Natural killer cell (primary cell): ENCODE measurements around the gene PPP1R14C. TPM values are rescaled to one million over a fixed set of nuclear protein-coding genes. Genes with fewer than 3 reads are reported as not detected.
"Not testable (repeated sequence)": the region's sequence is repeated elsewhere in the genome, so short reads cannot be mapped to it uniquely, and the experiment has no call there.

Source experiments
- ATAC-seq, 3 donors: fragments of 150-1000 bp in 2 of 3; fragments of 200-7000 bp in 1 of 3; cut with Tn5 transposase; 1 replicate in 1 of 3; 2 replicates in 2 of 3; pipeline ENCODE4 v1.10.0; 2021; ENCODE audit warnings: mild to moderate bottlenecking in 2 of 3, moderate library complexity in 2 of 3
- DNase-seq, 2 donors: peaks; one replicate each; pipeline versions ENCODE4 v3.0.0 to v3.0.0-alpha.2; 2013 to 2021; ENCODE audit warnings: mixed read lengths in 1 of 2
- H3K27ac ChIP-seq: one replicate; pipeline ENCODE4 v1.5.1; 2013; ENCODE audit warnings: mild to moderate bottlenecking, low read length
- H3K27me3 ChIP-seq: one replicate; pipeline ENCODE4 v1.6.1; 2013; ENCODE audit warnings: low read length; ENCODE audit not compliant: control insufficient read depth, insufficient read depth
- H3K36me3 ChIP-seq: one replicate; pipeline ENCODE4 v1.6.1; 2013; ENCODE audit warnings: low read length; ENCODE audit not compliant: control insufficient read depth, insufficient read depth
- H3K4me1 ChIP-seq: one replicate; pipeline ENCODE4 v1.6.1; 2013; ENCODE audit warnings: low read length; ENCODE audit not compliant: control insufficient read depth, insufficient read depth
- H3K4me3 ChIP-seq: one replicate; pipeline ENCODE4 v1.5.1; 2013; ENCODE audit warnings: low read length
- H3K9me3 ChIP-seq: one replicate; pipeline ENCODE4 v1.6.1; 2013; ENCODE audit warnings: low read length; ENCODE audit not compliant: control insufficient read depth, insufficient read depth
- H3K27ac Mint-ChIP-seq, 2 donors: one replicate each; pipeline ENCODE4 v1.8.0; 2022; ENCODE audit warnings: mild to moderate bottlenecking in 2 of 2, mixed read lengths in 2 of 2, moderate library complexity in 1 of 2
- H3K27me3 Mint-ChIP-seq, 2 donors: one replicate each; pipeline ENCODE4 v1.8.0; 2022; ENCODE audit warnings: low read depth in 2 of 2, mixed read lengths in 2 of 2
- H3K36me3 Mint-ChIP-seq: one replicate; pipeline ENCODE4 v1.8.0; 2022; ENCODE audit warnings: mixed read lengths
- H3K4me1 Mint-ChIP-seq, 2 donors: one replicate each; pipeline ENCODE4 v1.8.0; 2022; ENCODE audit warnings: mixed read lengths in 2 of 2
- H3K4me3 Mint-ChIP-seq: one replicate; pipeline ENCODE4 v1.8.0; 2022; ENCODE audit warnings: mild to moderate bottlenecking, moderate library complexity, mixed read lengths
- H3K9me3 Mint-ChIP-seq, 2 donors: one replicate each; pipeline ENCODE4 v1.8.0; 2022; ENCODE audit warnings: mixed read lengths in 2 of 2
- CTCF ChIP-seq: fragments of 200-600 bp; IDR thresholded peaks from one replicate; pipeline ENCODE4 v1.8.0; 2022; ENCODE audit warnings: antibody characterized with exemption
- WGBS: methylation state at CpG from one replicate; pipeline ENCODE4 v1.1.7; 2013; ENCODE audit warnings: missing lambda C conversion rate; ENCODE audit not compliant: insufficient coverage; 5-methylcytosine and 5-hydroxymethylcytosine counted together
- intact Hi-C: fragments of 100-400 bp; cut with micrococcal nuclease; formaldehyde crosslinking; loops from one replicate; pipeline ENCODE4 v1.14.2; 2022
- total RNA-seq, 4 donors: library from RNA; stranded (reverse); fragments of 120-200 nt in 1 of 4; gene quantifications; one replicate each; pipeline versions ENCODE4 v1.2.3 to v1.2.4, GENCODE V29; 2013 to 2022

PPP1R14C gene
- total RNA-seq, 3 donors from 2014 or later (not counting 1 experiment from before 2014, with no cell fraction given), result not detected

DNA sequence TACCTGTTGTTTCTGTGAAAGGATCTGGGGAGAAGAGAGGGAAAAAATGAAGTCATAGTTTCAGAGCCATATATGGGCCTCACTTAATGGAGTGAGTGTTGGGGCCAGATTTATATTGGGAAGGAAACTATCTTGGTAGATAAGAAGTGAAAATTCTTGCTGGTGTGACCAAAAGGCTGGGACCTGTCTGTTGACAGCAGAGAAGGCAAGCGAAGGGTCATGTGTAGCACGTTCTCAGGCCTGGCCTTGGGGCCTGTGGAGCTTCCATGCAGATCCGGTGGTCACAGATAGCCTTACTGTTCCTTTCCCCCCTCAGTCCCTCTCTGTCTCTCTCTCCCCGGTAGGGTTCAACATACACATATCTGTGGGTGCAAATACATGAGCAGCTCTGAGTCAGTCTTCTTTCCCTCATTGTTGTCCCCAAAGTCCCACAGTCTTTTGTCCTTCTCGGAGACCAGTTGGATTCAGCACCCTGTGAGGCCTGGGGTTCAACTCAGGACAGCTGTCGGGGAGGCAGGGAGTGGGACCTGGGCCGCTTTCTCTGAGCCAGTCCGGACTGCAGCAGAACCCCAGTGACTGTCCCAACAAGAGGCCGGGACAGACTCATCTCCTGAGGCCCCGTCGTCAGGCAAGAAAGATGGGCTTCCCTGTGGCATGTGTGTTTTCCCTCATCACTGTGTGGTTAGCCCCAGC, 34.6 kb downstream of the PPP1R14C start:
- no peak overlapping the region for H3K27ac ChIP-seq
- H3K4me3 Mint-ChIP-seq, result no peak overlapping the region
- ATAC-seq, result no peak
- H3K36me3 ChIP-seq, result no peaks in the 10 kb centered on the region
- intact Hi-C loops, result no loop called here
- H3K9me3 ChIP-seq, result no peaks in the 10 kb centered on the region
- no peaks in the 10 kb centered on the region for H3K27me3 Mint-ChIP-seq
- peaks cover 9 to 10% of the 10 kb centered on the region in 2 donors for H3K4me1 Mint-ChIP-seq
- WGBS, result 94% methylated on average over 11 of the region's 11 CpGs
- H3K9me3 Mint-ChIP-seq, result no peaks in the 10 kb centered on the region
- peaks cover 3% of the 10 kb centered on the region for H3K4me1 ChIP-seq
- H3K27me3 ChIP-seq, result no peaks in the 10 kb centered on the region
- no peak overlapping the region for H3K27ac Mint-ChIP-seq
- DNase-seq, result no peak
- H3K4me3 ChIP-seq, result no peak overlapping the region
- no peaks in the 10 kb centered on the region for H3K36me3 Mint-ChIP-seq
- no peak for TF ChIP-seq CTCF

DNA sequence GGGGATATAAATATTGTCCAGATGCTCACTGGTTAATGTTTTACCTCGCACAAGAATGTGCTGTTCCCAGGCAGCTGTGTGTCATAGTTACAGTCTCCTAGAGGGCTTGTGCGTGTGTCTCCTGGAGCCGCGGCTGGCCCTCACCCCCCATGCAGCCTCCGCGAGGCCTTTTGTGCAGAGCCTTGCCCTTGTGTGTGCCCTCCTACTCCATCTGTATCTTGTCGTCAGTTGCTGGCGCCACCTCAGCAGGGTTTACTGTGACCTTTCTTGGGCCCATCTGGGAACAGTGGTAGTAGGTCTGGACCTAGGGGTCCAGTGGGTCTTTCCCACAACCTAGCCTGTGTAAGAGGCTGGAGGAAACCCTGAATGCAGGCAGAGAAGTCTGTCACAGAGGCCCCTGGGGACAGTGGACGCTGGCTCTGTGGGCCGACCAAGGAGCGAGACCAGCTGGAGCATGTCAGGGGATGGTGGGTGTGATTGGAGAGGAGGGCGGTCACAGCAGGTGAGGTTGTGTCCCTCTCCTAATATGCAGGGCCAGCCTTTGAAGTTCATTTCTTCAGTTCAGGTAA, 35.2 kb downstream of the PPP1R14C start:
- Mint-ChIP-seq H3K27ac (no peak overlapping the region), H3K36me3 (no peaks in the 10 kb centered on the region), H3K9me3 (no peaks in the 10 kb centered on the region), H3K27me3 (no peaks in the 10 kb centered on the region), H3K4me3 (no peak overlapping the region), H3K4me1 (peaks cover 9 to 10% of the 10 kb centered on the region in 2 donors)
- Histone ChIP-seq H3K9me3 (no peaks in the 10 kb centered on the region), H3K36me3 (no peaks in the 10 kb centered on the region), H3K4me1 (peaks cover 3% of the 10 kb centered on the region), H3K4me3 (no peak overlapping the region), H3K27me3 (no peaks in the 10 kb centered on the region), H3K27ac (no peak overlapping the region)
- TF ChIP-seq CTCF, result no peak
- ATAC-seq, result no peak
- no peak for DNase-seq
- intact Hi-C loops, result no loop called here
- WGBS, result 84% methylated on average over 11 of the region's 12 CpGs

DNA sequence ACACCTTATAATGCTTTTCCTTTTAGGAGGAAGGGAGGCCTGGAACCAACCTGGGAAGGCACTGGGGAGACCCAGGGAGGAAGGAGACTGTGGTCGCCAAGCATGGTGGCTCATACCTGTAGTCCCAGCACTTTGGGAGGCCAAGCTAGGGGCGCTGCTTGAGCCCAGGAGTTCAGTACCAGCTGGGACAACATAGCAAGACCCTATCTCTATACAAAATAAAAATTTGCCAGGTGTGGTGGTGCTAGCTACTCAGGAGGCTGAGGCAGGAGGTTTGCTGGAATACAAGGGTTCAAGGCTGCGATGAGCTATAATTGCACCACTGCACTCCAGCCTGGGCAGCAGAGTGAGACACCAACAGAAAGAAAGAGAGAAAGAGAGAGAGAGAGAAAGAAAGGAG, 36.2 kb downstream of the PPP1R14C start:
- H3K4me1 Mint-ChIP-seq, result peaks cover 9 to 10% of the 10 kb centered on the region in 2 donors
- no peak overlapping the region for H3K27ac Mint-ChIP-seq
- DNase-seq, result no peak
- ATAC-seq, result no peak
- WGBS, result 97% methylated on average over 3 of the region's 3 CpGs
- H3K9me3 ChIP-seq, result no peaks in the 10 kb centered on the region
- no peaks in the 10 kb centered on the region for H3K9me3 Mint-ChIP-seq
- H3K36me3 Mint-ChIP-seq, result no peaks in the 10 kb centered on the region
- H3K27me3 Mint-ChIP-seq, result peaks cover 0 to 5% of the 10 kb centered on the region in 2 donors
- no peak overlapping the region for H3K27ac ChIP-seq
- H3K4me3 ChIP-seq, result no peak overlapping the region
- H3K27me3 ChIP-seq, result no peaks in the 10 kb centered on the region
- H3K4me3 Mint-ChIP-seq, result no peak overlapping the region
- no peaks in the 10 kb centered on the region for H3K36me3 ChIP-seq
- intact Hi-C loops, result no loop called here
- no peak for TF ChIP-seq CTCF
- peaks cover 3% of the 10 kb centered on the region for H3K4me1 ChIP-seq

DNA sequence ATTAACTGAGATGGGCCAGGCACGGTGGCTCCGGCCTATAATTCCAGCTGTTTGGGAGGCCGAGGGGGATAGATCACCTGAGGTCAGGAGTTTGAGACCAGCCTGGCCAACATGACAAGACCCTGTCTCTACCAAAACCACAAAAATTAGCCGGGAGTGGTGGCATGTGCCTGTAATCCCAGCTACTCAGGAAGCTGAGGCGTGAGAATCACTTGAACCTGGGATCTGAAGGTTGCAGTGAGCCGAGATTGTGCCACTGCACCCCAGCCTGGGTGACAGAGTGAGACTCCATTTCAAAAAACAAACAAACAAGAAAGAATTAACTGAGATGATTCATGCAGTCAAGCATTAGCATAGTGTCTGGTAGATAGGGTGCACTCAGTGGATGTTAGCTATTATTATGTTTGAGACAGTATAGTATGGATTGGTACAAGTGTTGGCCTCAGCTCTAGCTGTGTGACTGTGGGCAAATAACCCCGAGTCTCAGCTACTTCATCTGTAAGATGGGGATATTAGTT, 37.1 kb downstream of the PPP1R14C start:
- H3K36me3 ChIP-seq, H3K4me1 ChIP-seq, DNase-seq, H3K4me3 ChIP-seq, H3K9me3 Mint-ChIP-seq, H3K27ac ChIP-seq, H3K9me3 ChIP-seq, intact Hi-C loops, ATAC-seq, H3K36me3 Mint-ChIP-seq, H3K27me3 ChIP-seq, H3K4me3 Mint-ChIP-seq: not testable (repeated sequence)
- Mint-ChIP-seq H3K27me3 (peaks cover 2 to 12% of the 10 kb centered on the region in 2 donors), H3K27ac (peak overlapping the region in 1 of 2 donors; percentile 29), H3K4me1 (peaks cover 9 to 10% of the 10 kb centered on the region in 2 donors)
- 76% methylated on average over 7 of the region's 7 CpGs for WGBS
